ENCODE results near the gene TTC22. TPM values are rescaled to one million over a fixed set of nuclear protein-coding genes. Genes with fewer than 3 reads are reported as not detected.
"Not testable (repeated sequence)": the region's sequence is repeated elsewhere in the genome, so short reads cannot be mapped to it uniquely, and the experiment has no call there.

The TTC22 gene
- total RNA-seq, 1 experiment from 2014 or later: not detected

- in situ Hi-C loops (cut with HindIII; ENCODE audit: low pct_unique_long_range_greater_than_20kb, low sequenced_read_pairs): no loop called here
- peak; percentile 76 for DNase-seq (ENCODE audit: low read depth)
Observed at GRCh38 chr1:54795841-54796468, 5.2 kb downstream of the TTC22 start.

GRCh38 chr1:54795356-54795665, 5.8 kb downstream of the TTC22 start:
- in situ Hi-C loops (cut with HindIII; ENCODE audit: low pct_unique_long_range_greater_than_20kb, low sequenced_read_pairs): no loop called here

GRCh38 chr1:54794451-54795355, 6.4 kb downstream of the TTC22 start:
- peak; percentile 93 for DNase-seq (ENCODE audit: low read depth)
- in situ Hi-C loops (cut with HindIII; ENCODE audit: low pct_unique_long_range_greater_than_20kb, low sequenced_read_pairs): no loop called here

More at GRCh38 chr1:54795356-54795665, 5.8 kb downstream of the TTC22 start:
- no peak for DNase-seq (ENCODE audit: low read depth)

GRCh38 chr1:54792686-54793282, 8.3 kb downstream of the TTC22 start:
- DNase-seq (ENCODE audit: low read depth): no peak
- in situ Hi-C loops (cut with HindIII; ENCODE audit: low pct_unique_long_range_greater_than_20kb, low sequenced_read_pairs): no loop called here

GRCh38 chr1:54791880-54792522, 9.1 kb downstream of the TTC22 start:
- in situ Hi-C loops (cut with HindIII; ENCODE audit: low pct_unique_long_range_greater_than_20kb, low sequenced_read_pairs): no loop called here
- DNase-seq (ENCODE audit: low read depth): peak; percentile 25

GRCh38 chr1:54788459-54788858, 12.7 kb downstream of the TTC22 start:
- in situ Hi-C loops (cut with HindIII; ENCODE audit: low pct_unique_long_range_greater_than_20kb, low sequenced_read_pairs): no loop called here
- DNase-seq (ENCODE audit: low read depth): no peak

- DNase-seq (ENCODE audit: low read depth): no peak
- in situ Hi-C loops (cut with HindIII; ENCODE audit: low pct_unique_long_range_greater_than_20kb, low sequenced_read_pairs): no loop called here
Observed at GRCh38 chr1:54787604-54788003, 13.5 kb downstream of the TTC22 start.

GRCh38 chr1:54786778-54787177, 14.3 kb downstream of the TTC22 start:
- DNase-seq (ENCODE audit: low read depth): no peak
- in situ Hi-C loops (cut with HindIII; ENCODE audit: low pct_unique_long_range_greater_than_20kb, low sequenced_read_pairs): no loop called here

GRCh38 chr1:54784066-54784465, 17.1 kb downstream of the TTC22 start:
- in situ Hi-C loops (cut with HindIII; ENCODE audit: low pct_unique_long_range_greater_than_20kb, low sequenced_read_pairs): no loop called here
- DNase-seq (ENCODE audit: low read depth): no peak

- in situ Hi-C loops (cut with HindIII; ENCODE audit: low pct_unique_long_range_greater_than_20kb, low sequenced_read_pairs): no loop called here
- no peak for DNase-seq (ENCODE audit: low read depth)
Observed at GRCh38 chr1:54782588-54782987, 18.5 kb downstream of the TTC22 start.

GRCh38 chr1:54782156-54782555, 19.0 kb downstream of the TTC22 start:
- in situ Hi-C loops (cut with HindIII; ENCODE audit: low pct_unique_long_range_greater_than_20kb, low sequenced_read_pairs): no loop called here
- DNase-seq (ENCODE audit: low read depth): no peak

GRCh38 chr1:54781023-54781723, 19.9 kb downstream of the TTC22 start:
- in situ Hi-C loops (cut with HindIII; ENCODE audit: low pct_unique_long_range_greater_than_20kb, low sequenced_read_pairs): no loop called here
- no peak for DNase-seq (ENCODE audit: low read depth)

GRCh38 chr1:54777431-54777830, 23.7 kb downstream of the TTC22 start:
- in situ Hi-C loops (cut with HindIII; ENCODE audit: low pct_unique_long_range_greater_than_20kb, low sequenced_read_pairs): no loop called here
- DNase-seq (ENCODE audit: low read depth): no peak

- in situ Hi-C loops (cut with HindIII; ENCODE audit: low pct_unique_long_range_greater_than_20kb, low sequenced_read_pairs): no loop called here
- DNase-seq (ENCODE audit: low read depth): no peak
Observed at GRCh38 chr1:54777011-54777410, 24.1 kb downstream of the TTC22 start.

- in situ Hi-C loops (cut with HindIII; ENCODE audit: low pct_unique_long_range_greater_than_20kb, low sequenced_read_pairs); DNase-seq (ENCODE audit: low read depth): not testable (repeated sequence)
Observed at GRCh38 chr1:54775828-54776721, 25.0 kb downstream of the TTC22 start.

GRCh38 chr1:54774820-54775498, 26.2 kb downstream of the TTC22 start:
- DNase-seq (ENCODE audit: low read depth): peak; percentile 32
- in situ Hi-C loops (cut with HindIII; ENCODE audit: low pct_unique_long_range_greater_than_20kb, low sequenced_read_pairs): no loop called here

GRCh38 chr1:54772951-54773350, 28.2 kb downstream of the TTC22 start:
- in situ Hi-C loops (cut with HindIII; ENCODE audit: low pct_unique_long_range_greater_than_20kb, low sequenced_read_pairs): no loop called here
- DNase-seq (ENCODE audit: low read depth): no peak
